GM12878 (cell line): ENCODE data around the gene ZNF766. TPM values are rescaled to one million over a fixed set of nuclear protein-coding genes. Genes with fewer than 3 reads are reported as not detected.

Experiments used
- ATAC-seq: fragments of 200-7000 bp; cut with Tn5 transposase; 3 replicates; pipeline ENCODE4 v1.9.1; 2020; ENCODE audit warnings: mild to moderate bottlenecking, moderate library complexity
- BruUV-seq: library from RNA; stranded (reverse); fragments of 400-500 nt; replicated peaks from 2 replicates; lab custom pipeline; 2021; lab: Mats Ljungman, UMichigan
- CTCF ChIA-PET: fragments of 300-600 bp; sonication (Branson Sonifier 250); formaldehyde crosslinking; extraction: SDS; loops from one replicate; lab custom pipeline; 2021; ENCODE audit warnings: inconsistent platforms; lab: Yijun Ruan, JAX
- POLR2A ChIA-PET: fragments of 350-600 bp; formaldehyde crosslinking; extraction: SDS; loops from one replicate; lab custom pipeline; 2021; ENCODE audit warnings: inconsistent platforms; lab: Charles Lee
- RAD21 ChIA-PET: fragments of 300-600 bp; sonication (Branson Sonifier 250); formaldehyde crosslinking; loops from one replicate; lab custom pipeline; 2023; ENCODE audit warnings: antibody characterized with exemption; ENCODE audit not compliant: unreplicated experiment; lab: Charles Lee
- SMC1A ChIA-PET: fragments of 300-600 bp; sonication (Branson Sonifier 250); formaldehyde crosslinking; loops from one replicate; lab custom pipeline; 2023; ENCODE audit not compliant: unreplicated experiment, uncharacterized antibody; lab: Charles Lee
- DNase-seq: peaks from one replicate; pipeline ENCODE4 v3.0.0-alpha.2; 2011; ENCODE audit warnings: low read depth, low spot score
- FAIRE-seq: peaks from 3 replicates; lab custom pipeline; 2011; peaks lifted over from hg19 to GRCh38; lab: Jason Lieb, UNC
- H2AFZ ChIP-seq: 2 replicates; pipeline ENCODE4 v1.6.0; 2011; ENCODE audit warnings: low read depth, low read length, control low read depth; ENCODE audit not compliant: control insufficient read depth
- H3K27ac ChIP-seq: 2 replicates; pipeline ENCODE4 v1.5.1; 2011; ENCODE audit warnings: control low read depth; ENCODE audit not compliant: control insufficient read depth, insufficient read depth
- H3K27me3 ChIP-seq, 2 experiments: replicated peaks in 1 of 2; 2 replicates each; pipeline versions ENCODE4 v1.6.0 to v1.6.1; 2011; ENCODE audit warnings: low read length in 1 of 2; ENCODE audit not compliant: control insufficient read depth in 2 of 2, insufficient read depth in 2 of 2
- H3K36me3 ChIP-seq, 2 experiments: 2 replicates each; pipeline ENCODE4 v1.5.1; 2011; ENCODE audit warnings: low read length in 1 of 2; ENCODE audit not compliant: control insufficient read depth in 2 of 2, insufficient read depth in 2 of 2
- H3K4me1 ChIP-seq: 2 replicates; pipeline ENCODE4 v1.6.1; 2011; ENCODE audit warnings: mild to moderate bottlenecking, low read length, moderate library complexity, mixed read lengths; ENCODE audit not compliant: control insufficient read depth, insufficient read depth
- H3K4me2 ChIP-seq: 2 replicates; pipeline ENCODE4 v1.6.0; 2011; ENCODE audit warnings: control low read depth; ENCODE audit not compliant: control insufficient read depth, insufficient read depth
- H3K4me3 ChIP-seq: fragments of 200-600 bp; sonication (generic); 2 replicates; pipeline ENCODE4 v1.5.1; 2016
- H3K79me2 ChIP-seq: 2 replicates; pipeline ENCODE4 v1.6.0; 2011; ENCODE audit warnings: low read length; ENCODE audit not compliant: control insufficient read depth, insufficient read depth
- H3K9ac ChIP-seq: 2 replicates; pipeline ENCODE4 v1.8.0; 2011; ENCODE audit warnings: low read length, control low read depth, mixed read lengths; ENCODE audit not compliant: control insufficient read depth, insufficient read depth
- H3K9me3 ChIP-seq: replicated peaks from 3 replicates; pipeline ENCODE4 v1.5.1; 2011; ENCODE audit warnings: mild to moderate bottlenecking, low read length; ENCODE audit not compliant: control insufficient read depth, insufficient read depth
- H4K20me1 ChIP-seq: 2 replicates; pipeline ENCODE4 v1.6.0; 2011; ENCODE audit not compliant: control insufficient read depth, insufficient read depth
- CEBPB ChIP-seq, 2 experiments: fragments of 150-350 bp in 1 of 2; IDR thresholded peaks; 2 replicates each; pipeline ENCODE4 v1.6.1; 2012 to 2014; ENCODE audit warnings: low read depth in 2 of 2, low read length in 2 of 2, borderline replicate concordance in 1 of 2, inconsistent platforms in 1 of 2
- E2F8 ChIP-seq: fragments of 450-650 bp; IDR thresholded peaks from 2 replicates; pipeline ENCODE4 v1.6.1; 2018; ENCODE audit warnings: mild to moderate bottlenecking, low read depth, moderate library complexity; ENCODE audit not compliant: partially characterized antibody
- EED ChIP-seq: sonication (generic); IDR thresholded peaks from 2 replicates; pipeline ENCODE4 v1.6.1; 2016; ENCODE audit warnings: antibody characterized with exemption, low read depth
- IKZF1 ChIP-seq: fragments of 450-650 bp; conservative IDR thresholded peaks from 2 replicates; pipeline ENCODE4 v1.6.1; 2017; ENCODE audit warnings: antibody characterized with exemption, mild to moderate bottlenecking
- MTA2 ChIP-seq: fragments of 450-650 bp; IDR thresholded peaks from 2 replicates; pipeline ENCODE4 v1.6.1; 2016; ENCODE audit warnings: low read depth, mild to moderate bottlenecking, moderate library complexity
- MYC ChIP-seq: IDR thresholded peaks from 2 replicates; pipeline ENCODE4 v1.6.1; 2011; ENCODE audit warnings: mild to moderate bottlenecking, low read length, moderate library complexity, inconsistent platforms; ENCODE audit not compliant: insufficient read depth, insufficient replicate concordance, insufficient read length, severe bottlenecking
- POLR2AphosphoS5 ChIP-seq: IDR thresholded peaks from 2 replicates; pipeline ENCODE4 v1.6.1; 2011; ENCODE audit warnings: mild to moderate bottlenecking, low read length, inconsistent platforms
- RELB ChIP-seq: fragments of 450-650 bp; IDR thresholded peaks from 2 replicates; pipeline ENCODE4 v1.6.1; 2017; ENCODE audit warnings: low read depth, mild to moderate bottlenecking, moderate library complexity
- SIX5 ChIP-seq: IDR thresholded peaks from 2 replicates; pipeline ENCODE4 v1.6.1; 2011; ENCODE audit warnings: mild to moderate bottlenecking, low read depth, low read length, moderate library complexity; ENCODE audit not compliant: severe bottlenecking
- SMARCA5 ChIP-seq: fragments of 450-650 bp; IDR thresholded peaks from 2 replicates; pipeline ENCODE4 v1.6.1; 2017; ENCODE audit warnings: mild to moderate bottlenecking
- STAT1 ChIP-seq: fragments of 450-650 bp; conservative IDR thresholded peaks from 2 replicates; pipeline ENCODE4 v1.6.1; 2014; ENCODE audit warnings: antibody characterized with exemption, mild to moderate bottlenecking
- TCF7 ChIP-seq: IDR thresholded peaks from 2 replicates; pipeline ENCODE4 v1.6.1; 2014; ENCODE audit warnings: antibody characterized with exemption, borderline replicate concordance
- ZBED1 ChIP-seq: IDR thresholded peaks from 2 replicates; pipeline ENCODE4 v1.6.1; 2016; ENCODE audit warnings: borderline replicate concordance
- WGBS: methylation state at CpG from one replicate; pipeline ENCODE4 v1.1.6; 2016; ENCODE audit warnings: low lambda C conversion rate; ENCODE audit not compliant: insufficient replicate concordance, insufficient coverage; ENCODE audit errors: missing lambda C conversion rate; 5-methylcytosine and 5-hydroxymethylcytosine counted together
- in situ Hi-C: fragments of 300-500 bp; cut with MboI; formaldehyde crosslinking; loops from 9 replicates; pipeline ENCODE4 v1.14.3; 2018; ENCODE audit warnings: mixed read lengths
- intact Hi-C: fragments of 100-400 bp; cut with micrococcal nuclease; formaldehyde crosslinking; loops from one replicate; pipeline ENCODE4 v1.14.2; 2022; ENCODE audit not compliant: unreplicated experiment
- polyA plus RNA-seq, 11 experiments: library from polyadenylated mRNA; depleted of rRNA in 4 of 11; unstranded in 6 of 11; stranded (reverse) in 5 of 11; fragments of >200 nt; fragmentation: Nextera tagmentation in 4 of 11; fragmentation: Illumina TruSeq in 1 of 11; extraction: Ambion mirVana in 4 of 11; extraction: Trizol in 1 of 11; gene quantifications; 1 replicate in 1 of 11; 2 replicates in 10 of 11; pipeline versions ENCODE4 v1.2.1 to v1.2.3, GENCODE V29; 2011 to 2016; ENCODE audit warnings: inconsistent platforms in 2 of 11, missing spikeins in 2 of 11, low read depth in 1 of 11
- total RNA-seq, 4 experiments: library from RNA; depleted of rRNA in 3 of 4; stranded (reverse); fragments of >200 nt in 3 of 4; fragmentation: Illumina TruSeq in 1 of 4; extraction: Trizol in 1 of 4; gene quantifications; 2 replicates each; pipeline versions ENCODE4 v1.2.1 to v1.2.3, GENCODE V29; 2013 to 2021

The ZNF766 gene
- total and polyA plus RNA-seq, 10 of the 15 experiments (the other 5 are each of a cell fraction or from before 2014, with no cell fraction given), result 7.2 to 20.0 (median 16.4) TPM

- Histone ChIP-seq H3K36me3 (peaks cover 12 to 29% of the 10 kb centered on the region in 2 experiments), H3K27me3 (no peaks in the 10 kb centered on the region), H3K4me1 (no peaks in the 10 kb centered on the region), H3K9ac (no peak overlapping the region), H4K20me1 (no peaks in the 10 kb centered on the region), H3K4me2 (no peak overlapping the region), H2AFZ (no peak overlapping the region), H3K27ac (no peak overlapping the region), H3K4me3 (no peak overlapping the region), H3K9me3 (no peaks in the 10 kb centered on the region), H3K79me2 (no peaks in the 10 kb centered on the region)
- no peak for DNase-seq
- BruUV-seq, result no TSS peak
- TF ChIP-seq SIX5, result no peak
- no peak for TF ChIP-seq POLR2AphosphoS5
- no peak for TF ChIP-seq MTA2
- no peak for TF ChIP-seq RELB
- no peak for TF ChIP-seq STAT1
- no peak for TF ChIP-seq E2F8
- no peak for TF ChIP-seq SMARCA5
- no peak for TF ChIP-seq CEBPB (IDR thresholded peaks at IDR 0.05; ENCODE audit: borderline replicate concordance in 1 of 2, low read depth in 2 of 2, low read length in 2 of 2)
- TF ChIP-seq MYC, result no peak
- no peak for TF ChIP-seq EED
- TF ChIP-seq ZBED1, result no peak
- no peak for TF ChIP-seq IKZF1
- no peak for TF ChIP-seq TCF7
- FAIRE-seq, result no peak
- intact Hi-C loops (no loop called here), in situ Hi-C loops (loop anchor here (5.0 kb wide), 1 partner anchor 88 kb away; no protein-coding TSS in a partner anchor)
- ChIA-PET CTCF (no interaction called here), POLR2A (no interaction called here), SMC1A (interaction anchor here (2.4 kb wide), 1 partner anchor 59 kb away, joined by 4 read pairs; the partner anchor contains the start of gene ZNF836), RAD21 (interaction anchor here (1.0 kb wide), 1 partner anchor 574 kb away, joined by 3 read pairs; no protein-coding TSS in a partner anchor)
- 0% methylated on average over 1 of the region's 1 CpG for WGBS
- peak; percentile 62 for ATAC-seq
Measured at GRCh38 chr19:52230685-52231084, 38.7 kb upstream of the ZNF766 start.
